ENCODE data around the gene PCMTD2. TPM values are rescaled to one million over a fixed set of nuclear protein-coding genes. Genes with fewer than 3 reads are reported as not detected.

Gene PCMTD2
- total RNA-seq, 4 donors from 2014 or later: 34.5 to 58.9 (median 47.8) TPM

GRCh38 chr20:64236137-64237088 is 19.1 kb upstream of the PCMTD2 start:
- no peaks in the 10 kb centered on the region for H3K4me1 ChIP-seq
- no peak overlapping the region for H3K27ac ChIP-seq
- intact Hi-C loops (cut with DNase I): no loop called here
- no peak overlapping the region for H3K4me3 ChIP-seq
- DNase-seq: no peak
- H3K9me3 ChIP-seq: no peaks in the 10 kb centered on the region
- WGBS, 2 donors: 58 to 90% methylated on average over 3 to 17 of the region's 27 CpGs
- no peaks in the 10 kb centered on the region for H3K27me3 ChIP-seq
- no peaks in the 10 kb centered on the region for H3K36me3 ChIP-seq
- TF ChIP-seq POLR2A (IDR thresholded peaks at IDR 0.05) (no peak), CTCF (IDR thresholded peaks at IDR 0.05) (no peak)

DNA sequence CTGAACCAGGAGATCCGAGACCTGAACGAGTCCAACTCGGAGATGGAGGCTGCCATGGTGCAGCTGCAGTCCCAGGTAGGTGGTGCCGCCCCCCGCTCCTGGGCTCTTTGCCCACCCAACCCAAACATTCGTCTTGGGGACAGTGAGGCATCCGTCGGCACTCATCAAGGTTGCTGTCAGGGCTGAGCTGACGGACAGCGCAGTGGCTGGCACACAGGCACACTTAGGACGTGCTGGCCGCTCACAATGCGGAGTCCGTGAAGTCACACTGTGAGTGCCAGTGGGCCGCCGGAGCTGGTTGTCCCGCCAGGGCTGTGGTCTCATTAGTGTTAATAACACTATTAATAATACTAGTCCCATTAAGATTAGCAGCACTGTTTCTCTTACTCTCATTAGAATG is 18.2 kb upstream of the PCMTD2 start:
- Histone ChIP-seq H3K27ac (no peak overlapping the region), H3K4me3 (no peak overlapping the region), H3K36me3 (no peaks in the 10 kb centered on the region), H3K27me3 (no peaks in the 10 kb centered on the region), H3K4me1 (no peaks in the 10 kb centered on the region), H3K9me3 (no peaks in the 10 kb centered on the region)
- no peak for TF ChIP-seq CTCF (IDR thresholded peaks at IDR 0.05)
- WGBS, 2 donors: 92 to 93% methylated on average over 11 to 12 of the region's 17 CpGs
- DNase-seq: no peak
- intact Hi-C loops (cut with DNase I): no loop called here

DNA sequence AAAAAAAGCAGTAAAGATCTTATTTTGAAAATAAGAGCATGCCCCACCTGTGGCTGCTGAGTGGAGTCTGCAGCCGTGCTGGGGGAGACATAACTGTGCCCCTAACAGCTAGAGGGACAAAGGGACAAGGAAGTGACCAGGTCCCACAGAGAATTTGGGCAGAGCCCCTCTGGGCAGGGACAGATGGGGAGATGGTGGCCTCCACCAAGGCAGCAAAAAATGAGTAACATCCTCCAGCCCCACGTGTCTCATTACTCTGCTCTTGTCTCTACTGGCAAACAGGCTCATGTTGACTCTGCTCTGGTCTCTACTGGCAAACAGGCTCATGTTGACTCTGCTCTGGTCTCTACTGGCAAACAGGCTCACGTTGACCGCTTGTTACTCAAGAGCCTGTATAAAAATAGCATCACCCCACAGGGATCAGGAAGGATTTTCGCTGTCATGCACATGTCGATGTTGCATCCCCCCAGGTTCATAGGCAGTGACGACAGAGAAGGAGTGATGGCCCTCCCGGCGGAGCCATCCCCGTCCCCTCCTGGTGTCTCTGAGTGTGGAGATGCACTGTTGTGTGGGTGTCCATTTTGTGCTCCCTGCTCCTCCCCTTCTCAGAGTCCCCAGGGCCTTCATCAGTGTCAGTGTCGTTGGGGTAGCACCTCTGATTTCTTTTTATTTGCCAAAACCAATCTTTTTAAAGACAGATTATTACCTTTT is 17.3 kb upstream of the PCMTD2 start:
- H3K27ac ChIP-seq: no peak overlapping the region
- H3K4me1 ChIP-seq: no peaks in the 10 kb centered on the region
- H3K27me3 ChIP-seq: no peaks in the 10 kb centered on the region
- no peak overlapping the region for H3K4me3 ChIP-seq
- H3K36me3 ChIP-seq: no peaks in the 10 kb centered on the region
- WGBS, 2 donors: 65 to 68% methylated on average over 11 of the region's 11 CpGs
- no peak for DNase-seq
- H3K9me3 ChIP-seq: no peaks in the 10 kb centered on the region
- TF ChIP-seq CTCF (IDR thresholded peaks at IDR 0.05) (no peak), POLR2A (IDR thresholded peaks at IDR 0.05) (no peak)
- intact Hi-C loops (cut with DNase I): no loop called here

DNA sequence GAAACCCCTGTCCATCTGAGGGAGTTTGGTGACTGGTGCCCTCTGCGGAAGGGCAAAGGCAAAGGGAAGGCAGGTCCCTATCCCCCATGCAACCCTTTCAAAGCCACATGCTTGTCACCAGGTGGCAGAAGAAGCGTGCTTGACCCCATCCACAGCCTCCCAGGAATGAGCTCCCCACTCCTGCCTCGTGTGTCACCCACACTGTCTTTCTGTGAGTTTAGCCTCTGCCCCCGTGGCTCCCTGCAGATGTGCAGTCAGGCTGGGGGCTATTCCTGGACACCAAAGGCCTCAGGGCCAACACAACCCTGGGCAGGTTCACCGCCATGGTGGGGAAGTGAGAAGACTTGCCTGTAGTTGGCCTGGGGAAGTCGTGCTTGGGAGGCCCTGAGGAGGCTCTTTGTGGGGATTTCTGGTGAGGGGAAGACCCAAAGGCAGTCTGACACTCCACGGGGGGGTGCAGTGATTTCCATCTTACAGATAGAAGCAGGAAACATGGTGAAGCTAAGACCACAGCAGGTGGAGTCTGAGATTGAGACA is 16.6 kb upstream of the PCMTD2 start:
- H3K4me1 ChIP-seq: no peaks in the 10 kb centered on the region
- no peaks in the 10 kb centered on the region for H3K9me3 ChIP-seq
- intact Hi-C loops (cut with DNase I): no loop called here
- no peaks in the 10 kb centered on the region for H3K36me3 ChIP-seq
- DNase-seq: no peak
- no peak for TF ChIP-seq CTCF (IDR thresholded peaks at IDR 0.05)
- TF ChIP-seq POLR2A (IDR thresholded peaks at IDR 0.05): no peak
- WGBS, 2 donors: 77 to 100% methylated on average over 2 to 5 of the region's 7 CpGs
- no peaks in the 10 kb centered on the region for H3K27me3 ChIP-seq
- H3K27ac ChIP-seq: no peak overlapping the region
- no peak overlapping the region for H3K4me3 ChIP-seq
